Endothelial cell of umbilical vein (primary cell): Measurements from ENCODE around the gene SYNCRIP. TPM values are rescaled to one million over a fixed set of nuclear protein-coding genes. Genes with fewer than 3 reads are reported as not detected.

Experiments used
- BruUV-seq: library from RNA; stranded (reverse); fragments of 400-500 nt; replicated peaks from 2 replicates; lab custom pipeline; 2021; lab: Mats Ljungman, UMichigan
- CTCF ChIA-PET: fragments of 300-600, 350-600 bp; sonication (Branson Sonifier 250); formaldehyde crosslinking; loops from one replicate; lab custom pipeline; 2021; ENCODE audit warnings: antibody characterized with exemption, inconsistent platforms; lab: Charles Lee
- POLR2A ChIA-PET: fragments of 300-600, 350-600 bp; sonication (Branson Sonifier 250); formaldehyde crosslinking; loops from one replicate; lab custom pipeline; 2021; ENCODE audit warnings: antibody characterized with exemption, inconsistent platforms; lab: Charles Lee
- DNase-seq: peaks from one replicate; pipeline ENCODE4 v3.0.0-alpha.2; 2011; ENCODE audit warnings: low read depth, low spot score
- FAIRE-seq: peaks from 2 replicates; lab custom pipeline; 2011; peaks lifted over from hg19 to GRCh38; lab: Jason Lieb, UNC
- H2AFZ ChIP-seq: 2 replicates; pipeline ENCODE4 v1.6.0; 2012; ENCODE audit warnings: low read depth, low read length, control low read depth, inconsistent platforms
- H3K27ac ChIP-seq: 2 replicates; pipeline ENCODE4 v1.5.1; 2011; ENCODE audit warnings: low read depth, mild to moderate bottlenecking, control low read depth, low read length, moderate library complexity; ENCODE audit not compliant: insufficient read depth
- H3K27me3 ChIP-seq, 2 experiments: 2 replicates each; pipeline versions ENCODE4 v1.6.0 to v1.6.1; 2011; ENCODE audit warnings: low read length in 2 of 2, mixed read lengths in 1 of 2; ENCODE audit not compliant: control insufficient read depth in 2 of 2, insufficient read depth in 2 of 2
- H3K36me3 ChIP-seq, 2 experiments: 2 replicates in 1 of 2; 3 replicates in 1 of 2; pipeline ENCODE4 v1.5.1; 2011; ENCODE audit warnings: low read length in 2 of 2, mild to moderate bottlenecking in 1 of 2, moderate library complexity in 1 of 2; ENCODE audit not compliant: control insufficient read depth in 2 of 2, insufficient read depth in 2 of 2; ENCODE audit errors: extremely low read depth in 1 of 2
- H3K4me1 ChIP-seq: 3 replicates; pipeline ENCODE4 v1.5.1; 2011; ENCODE audit warnings: mild to moderate bottlenecking, low read length; ENCODE audit not compliant: control insufficient read depth, insufficient read depth; ENCODE audit errors: extremely low read depth
- H3K4me2 ChIP-seq: 2 replicates; pipeline ENCODE4 v1.6.1; 2011; ENCODE audit warnings: low read length, control low read depth, mixed read lengths; ENCODE audit not compliant: insufficient read depth
- H3K4me3 ChIP-seq, 3 experiments: fragments of 200-600 bp in 1 of 3; sonication (generic), shearing (Covaris generic) in 1 of 3; replicated peaks in 1 of 3; 2 replicates each; pipeline ENCODE4 v1.5.1; 2011 to 2016; ENCODE audit warnings: control low read depth in 3 of 3, low read length in 3 of 3, mild to moderate bottlenecking in 2 of 3, inconsistent platforms in 1 of 3, low read depth in 1 of 3, moderate library complexity in 1 of 3; ENCODE audit not compliant: insufficient read depth in 1 of 3
- H3K79me2 ChIP-seq: 2 replicates; pipeline ENCODE4 v1.6.0; 2012; ENCODE audit warnings: low read length, inconsistent platforms; ENCODE audit not compliant: control insufficient read depth, insufficient read depth
- H3K9ac ChIP-seq: replicated peaks from 2 replicates; pipeline ENCODE3; 2011; ENCODE audit warnings: low read length, control low read depth; ENCODE audit not compliant: insufficient read depth; ENCODE audit errors: extremely low read depth
- H3K9me1 ChIP-seq: replicated peaks from 3 replicates; pipeline ENCODE4 v1.6.0; 2011; ENCODE audit warnings: mild to moderate bottlenecking, low read length; ENCODE audit not compliant: control insufficient read depth, insufficient read depth; ENCODE audit errors: extremely low read depth
- H3K9me3 ChIP-seq: replicated peaks from 2 replicates; pipeline ENCODE4 v1.5.1; 2012; ENCODE audit warnings: low read length, inconsistent platforms; ENCODE audit not compliant: control insufficient read depth, insufficient read depth
- H4K20me1 ChIP-seq: replicated peaks from 2 replicates; pipeline ENCODE3; 2011; ENCODE audit warnings: mild to moderate bottlenecking, low read length; ENCODE audit not compliant: control insufficient read depth, insufficient read depth; ENCODE audit errors: extremely low read depth
- CTCF ChIP-seq, 2 donors: IDR thresholded peaks; 1 replicate in 1 of 2; 2 replicates in 1 of 2; pipeline ENCODE4 v1.5.1; 2011; ENCODE audit warnings: low read length in 2 of 2, mild to moderate bottlenecking in 2 of 2, moderate library complexity in 2 of 2, control low read depth in 1 of 2, inconsistent platforms in 1 of 2, low read depth in 1 of 2; ENCODE audit not compliant: insufficient read depth in 1 of 2; ENCODE audit errors: extremely low read depth in 1 of 2
- EZH2 ChIP-seq: IDR thresholded peaks from 2 replicates; pipeline ENCODE4 v1.6.1; 2012; ENCODE audit warnings: borderline replicate concordance, low read depth, mild to moderate bottlenecking, moderate library complexity, low read length, inconsistent platforms; ENCODE audit not compliant: severe bottlenecking
- FOS ChIP-seq: IDR thresholded peaks from 2 replicates; pipeline ENCODE4 v1.6.1; 2011; ENCODE audit warnings: mild to moderate bottlenecking, low read length, moderate library complexity, borderline replicate concordance; ENCODE audit not compliant: insufficient read depth
- GATA2 ChIP-seq: IDR thresholded peaks from 2 replicates; pipeline ENCODE4 v1.7.0; 2011; ENCODE audit warnings: low read depth, mild to moderate bottlenecking, moderate library complexity, mixed read lengths, low read length; ENCODE audit not compliant: insufficient read length, insufficient read depth
- JUN ChIP-seq: IDR thresholded peaks from 2 replicates; pipeline ENCODE4 v1.6.1; 2011; ENCODE audit warnings: borderline replicate concordance, low read depth; ENCODE audit not compliant: insufficient read length, insufficient read depth
- MAX ChIP-seq: IDR thresholded peaks from 2 replicates; pipeline ENCODE4 v1.6.1; 2011; ENCODE audit not compliant: insufficient read depth, insufficient read length
- MYC ChIP-seq: IDR thresholded peaks from one replicate; pipeline ENCODE4 v1.6.1; 2011; ENCODE audit warnings: mild to moderate bottlenecking, low read depth, low read length
- POLR2A ChIP-seq: IDR thresholded peaks from 2 replicates; pipeline ENCODE4 v1.6.1; 2012; ENCODE audit warnings: low read depth, mild to moderate bottlenecking, control low read depth, low read length
- POLR2AphosphoS5 ChIP-seq: IDR thresholded peaks from 2 replicates; pipeline ENCODE4 v1.6.1; 2012; ENCODE audit warnings: low read depth, mild to moderate bottlenecking, control low read depth, low read length, moderate library complexity; ENCODE audit not compliant: insufficient read depth
- dilution Hi-C: fragments of 300-500 bp; cut with MboI; formaldehyde crosslinking; loops from one replicate; pipeline ENCODE4 v1.15.0; 2019; ENCODE audit warnings: low sequenced_read_pairs; ENCODE audit not compliant: extremely low pct_ligation_motif_present
- intact Hi-C: fragments of 100-400 bp; cut with micrococcal nuclease; formaldehyde crosslinking; loops from one replicate; pipeline ENCODE4 v1.10.0; 2022
- polyA plus RNA-seq, 4 experiments: library from polyadenylated mRNA; depleted of rRNA in 3 of 4; stranded (reverse) in 3 of 4; unstranded in 1 of 4; fragments of >200 nt; gene quantifications; 2 replicates each; pipeline versions ENCODE4 v1.2.1 to v1.2.3, GENCODE V29; 2011 to 2012; ENCODE audit warnings: missing spikeins in 1 of 4
- total RNA-seq: library from RNA; stranded (reverse); gene quantifications from 2 replicates; pipeline ENCODE4 v1.2.3, GENCODE V29; 2021

The SYNCRIP gene
- total and polyA plus RNA-seq, 2 donors (not counting 3 experiments of a cell fraction or from before 2014, with no cell fraction given): 16.3 to 155 TPM

GRCh38 chr6:85691478-85691877 lies 48.8 kb upstream of the SYNCRIP start:
- Histone ChIP-seq H3K9me1 (no peaks in the 10 kb centered on the region), H3K36me3 (no peaks in the 10 kb centered on the region), H3K27ac (no peak overlapping the region), H3K9ac (no peak overlapping the region), H3K27me3 (peaks cover 0 to 7% of the 10 kb centered on the region in 2 experiments), H3K9me3 (no peaks in the 10 kb centered on the region), H4K20me1 (no peaks in the 10 kb centered on the region), H3K4me1 (no peaks in the 10 kb centered on the region), H2AFZ (no peak overlapping the region), H3K4me3 (no peak overlapping the region), H3K4me2 (no peak overlapping the region), H3K79me2 (no peaks in the 10 kb centered on the region)
- FAIRE-seq (no peak), DNase-seq (no peak)
- intact Hi-C loops (no loop called here), dilution Hi-C loops (no loop called here)
- TF ChIP-seq POLR2A (no peak), GATA2 (no peak), CTCF (IDR thresholded peaks at IDR 0.05; ENCODE audit: extremely low read depth in 1 of 2, insufficient read depth in 1 of 2, low read depth in 1 of 2, low read length in 2 of 2) (no peak), EZH2 (no peak), POLR2AphosphoS5 (no peak), FOS (no peak), MAX (no peak), MYC (no peak), JUN (no peak)
- no TSS peak for BruUV-seq
- POLR2A ChIA-PET: no interaction called here
- CTCF ChIA-PET: no interaction called here
